ENCODE results near the gene OPCML. TPM values are rescaled to one million over a fixed set of nuclear protein-coding genes. Genes with fewer than 3 reads are reported as not detected.

OPCML gene
- total RNA-seq, 5 donors from 2014 or later (not counting 1 experiment from before 2014, with no cell fraction given), result not detected

- Histone ChIP-seq H3K36me3 (ENCODE audit: control insufficient read depth in 2 of 2, extremely low read depth in 1 of 2, insufficient read depth in 1 of 2, low read length in 1 of 2) (no peaks in the 10 kb centered on the region), H3K27ac (ENCODE audit: low read length) (no peak overlapping the region), H3K27me3 (replicated peaks in 1 of 2; ENCODE audit: control insufficient read depth in 2 of 2, extremely low read depth in 1 of 2, insufficient read depth in 2 of 2, low read length in 1 of 2) (no peaks in the 10 kb centered on the region), H3K9me3 (no peaks in the 10 kb centered on the region), H3K4me1 (ENCODE audit: control insufficient read depth in 1 of 2, extremely low read depth in 1 of 2, insufficient read depth in 2 of 2, low read length in 2 of 2) (no peaks in the 10 kb centered on the region), H3K4me3 (ENCODE audit: control insufficient read depth in 1 of 2, extremely low read depth in 1 of 2, low read length in 1 of 2) (no peak overlapping the region)
- no peaks in the 10 kb centered on the region for H3K36me3 Mint-ChIP-seq
- no peak overlapping the region for H3K4me3 Mint-ChIP-seq
- WGBS (ENCODE audit: insufficient coverage), result no CpG with 5 or more reads among the region's 2 CpGs
- H3K27ac Mint-ChIP-seq, result no peak overlapping the region
- ChIA-PET POLR2A (no interaction called here), CTCF (no interaction called here)
- peaks cover 3 to 24% (median 16%) of the 10 kb centered on the region in 3 donors for H3K9me3 Mint-ChIP-seq
- no peak for ATAC-seq (replicated peaks in 1 of 4)
- no peak for DNase-seq
- H3K4me1 Mint-ChIP-seq, result no peaks in the 10 kb centered on the region
- no peaks in the 10 kb centered on the region for H3K27me3 Mint-ChIP-seq
Observed at GRCh38 chr11:132620423-132620822, 911.9 kb downstream of the OPCML start.

DNA sequence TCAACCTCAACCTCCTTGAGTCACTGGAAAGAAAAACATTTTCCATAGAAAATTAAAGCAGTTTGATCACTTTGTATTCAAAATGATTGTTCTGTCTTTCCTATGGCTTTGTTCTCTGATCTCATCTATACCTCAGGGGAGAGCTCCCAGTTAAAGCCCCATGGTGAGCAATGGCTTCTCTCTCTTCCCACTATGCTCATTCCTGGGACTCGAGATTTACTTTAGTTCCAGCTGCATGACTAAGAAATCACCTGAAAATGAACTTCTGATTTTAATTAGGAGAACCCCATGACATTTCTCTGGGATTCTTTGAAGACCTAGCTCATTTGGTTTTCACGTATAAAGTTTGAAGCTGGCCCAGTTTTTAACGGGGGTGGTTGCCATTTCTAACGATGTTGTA, 921.5 kb downstream of the OPCML start:
- H3K9me3 Mint-ChIP-seq, result peaks cover 0 to 12% (median 0%) of the 10 kb centered on the region in 3 donors
- WGBS (ENCODE audit: insufficient coverage), result 80% methylated on average over 1 of the region's 4 CpGs
- H3K4me1 ChIP-seq (ENCODE audit: control insufficient read depth in 1 of 2, extremely low read depth in 1 of 2, insufficient read depth in 2 of 2, low read length in 2 of 2), result no peaks in the 10 kb centered on the region
- no peak overlapping the region for H3K27ac ChIP-seq (ENCODE audit: low read length)
- ChIA-PET CTCF (no interaction called here), POLR2A (no interaction called here)
- DNase-seq (no peak), ATAC-seq (replicated peaks in 1 of 4) (no peak)
- no peak overlapping the region for H3K4me3 Mint-ChIP-seq
- H3K36me3 Mint-ChIP-seq, result no peaks in the 10 kb centered on the region
- H3K27me3 ChIP-seq (replicated peaks in 1 of 2; ENCODE audit: control insufficient read depth in 2 of 2, extremely low read depth in 1 of 2, insufficient read depth in 2 of 2, low read length in 1 of 2), result no peaks in the 10 kb centered on the region
- no peak overlapping the region for H3K4me3 ChIP-seq (ENCODE audit: control insufficient read depth in 1 of 2, extremely low read depth in 1 of 2, low read length in 1 of 2)
- H3K36me3 ChIP-seq (ENCODE audit: control insufficient read depth in 2 of 2, extremely low read depth in 1 of 2, insufficient read depth in 1 of 2, low read length in 1 of 2), result no peaks in the 10 kb centered on the region
- no peaks in the 10 kb centered on the region for H3K27me3 Mint-ChIP-seq
- H3K9me3 ChIP-seq, result no peaks in the 10 kb centered on the region
- H3K27ac Mint-ChIP-seq, result no peak overlapping the region
- no peaks in the 10 kb centered on the region for H3K4me1 Mint-ChIP-seq

GRCh38 chr11:132610216-132610615, 922.1 kb downstream of the OPCML start:
- no peak overlapping the region for H3K4me3 Mint-ChIP-seq
- Histone ChIP-seq H3K36me3 (ENCODE audit: control insufficient read depth in 2 of 2, extremely low read depth in 1 of 2, insufficient read depth in 1 of 2, low read length in 1 of 2) (no peaks in the 10 kb centered on the region), H3K27me3 (replicated peaks in 1 of 2; ENCODE audit: control insufficient read depth in 2 of 2, extremely low read depth in 1 of 2, insufficient read depth in 2 of 2, low read length in 1 of 2) (no peaks in the 10 kb centered on the region), H3K9me3 (no peaks in the 10 kb centered on the region), H3K4me1 (ENCODE audit: control insufficient read depth in 1 of 2, extremely low read depth in 1 of 2, insufficient read depth in 2 of 2, low read length in 2 of 2) (no peaks in the 10 kb centered on the region), H3K4me3 (ENCODE audit: control insufficient read depth in 1 of 2, extremely low read depth in 1 of 2, low read length in 1 of 2) (no peak overlapping the region), H3K27ac (ENCODE audit: low read length) (no peak overlapping the region)
- no peaks in the 10 kb centered on the region for H3K36me3 Mint-ChIP-seq
- H3K4me1 Mint-ChIP-seq, result no peaks in the 10 kb centered on the region
- no peaks in the 10 kb centered on the region for H3K27me3 Mint-ChIP-seq
- ChIA-PET POLR2A (no interaction called here), CTCF (no interaction called here)
- H3K27ac Mint-ChIP-seq, result no peak overlapping the region
- no CpG with 5 or more reads among the region's 8 CpGs for WGBS (ENCODE audit: insufficient coverage)
- ATAC-seq (replicated peaks in 1 of 4) (no peak), DNase-seq (no peak)
- peaks cover 0 to 8% (median 0%) of the 10 kb centered on the region in 3 donors for H3K9me3 Mint-ChIP-seq

GRCh38 chr11:132607575-132607974, 924.7 kb downstream of the OPCML start:
- H3K9me3 Mint-ChIP-seq, result peaks cover 0 to 18% (median 0%) of the 10 kb centered on the region in 3 donors
- H3K27me3 Mint-ChIP-seq, result no peaks in the 10 kb centered on the region
- Histone ChIP-seq H3K4me3 (ENCODE audit: control insufficient read depth in 1 of 2, extremely low read depth in 1 of 2, low read length in 1 of 2) (no peak overlapping the region), H3K27ac (ENCODE audit: low read length) (no peak overlapping the region), H3K9me3 (no peaks in the 10 kb centered on the region), H3K27me3 (replicated peaks in 1 of 2; ENCODE audit: control insufficient read depth in 2 of 2, extremely low read depth in 1 of 2, insufficient read depth in 2 of 2, low read length in 1 of 2) (no peaks in the 10 kb centered on the region), H3K4me1 (ENCODE audit: control insufficient read depth in 1 of 2, extremely low read depth in 1 of 2, insufficient read depth in 2 of 2, low read length in 2 of 2) (no peaks in the 10 kb centered on the region), H3K36me3 (ENCODE audit: control insufficient read depth in 2 of 2, extremely low read depth in 1 of 2, insufficient read depth in 1 of 2, low read length in 1 of 2) (no peaks in the 10 kb centered on the region)
- ChIA-PET POLR2A (no interaction called here), CTCF (no interaction called here)
- WGBS (ENCODE audit: insufficient coverage), result no CpG with 5 or more reads among the region's 2 CpGs
- H3K27ac Mint-ChIP-seq, result no peak overlapping the region
- DNase-seq (no peak), ATAC-seq (replicated peaks in 1 of 4) (no peak)
- no peak overlapping the region for H3K4me3 Mint-ChIP-seq
- no peaks in the 10 kb centered on the region for H3K4me1 Mint-ChIP-seq
- H3K36me3 Mint-ChIP-seq, result no peaks in the 10 kb centered on the region

DNA sequence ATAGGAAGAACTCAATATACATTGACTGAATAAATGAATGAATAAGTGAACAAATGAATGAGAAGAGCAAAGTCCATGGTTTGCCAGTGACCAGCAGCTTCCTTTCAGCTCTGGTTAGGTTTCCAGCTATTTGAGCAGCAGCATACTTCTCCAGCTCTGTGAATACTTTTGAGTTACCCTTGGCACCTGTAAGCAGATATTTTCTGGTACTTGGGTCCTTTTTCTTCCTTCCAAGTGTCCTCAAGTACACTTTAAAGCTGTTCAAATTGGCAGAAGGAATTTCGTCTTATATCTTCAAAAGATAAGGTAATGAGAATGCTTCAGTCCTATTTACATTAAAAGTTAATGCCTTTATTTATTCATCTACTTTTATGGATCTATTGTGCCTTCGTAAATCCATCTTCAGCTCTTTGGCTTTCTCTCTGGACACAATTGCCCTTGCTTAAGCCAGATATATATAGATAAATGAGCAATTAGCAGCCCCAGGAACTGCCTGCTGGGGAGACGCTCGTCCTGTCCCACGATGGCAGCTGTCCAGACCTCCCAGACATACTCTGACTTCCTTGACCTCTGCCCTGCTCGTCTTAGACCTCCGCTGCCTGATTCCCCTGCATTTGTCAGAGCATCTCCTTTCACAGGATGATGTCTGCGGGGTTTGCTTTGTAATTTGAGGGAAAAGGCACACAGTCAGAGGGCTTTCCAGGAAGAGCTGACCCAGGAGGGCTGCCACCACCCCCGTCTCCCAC, 926.3 kb downstream of the OPCML start:
- Histone ChIP-seq H3K4me3 (ENCODE audit: control insufficient read depth in 1 of 2, extremely low read depth in 1 of 2, low read length in 1 of 2) (no peak overlapping the region), H3K36me3 (ENCODE audit: control insufficient read depth in 2 of 2, extremely low read depth in 1 of 2, insufficient read depth in 1 of 2, low read length in 1 of 2) (no peaks in the 10 kb centered on the region), H3K27ac (ENCODE audit: low read length) (no peak overlapping the region), H3K4me1 (ENCODE audit: control insufficient read depth in 1 of 2, extremely low read depth in 1 of 2, insufficient read depth in 2 of 2, low read length in 2 of 2) (no peaks in the 10 kb centered on the region), H3K27me3 (replicated peaks in 1 of 2; ENCODE audit: control insufficient read depth in 2 of 2, extremely low read depth in 1 of 2, insufficient read depth in 2 of 2, low read length in 1 of 2) (peaks cover 0 to 2% of the 10 kb centered on the region in 2 experiments), H3K9me3 (no peaks in the 10 kb centered on the region)
- Mint-ChIP-seq H3K4me1 (no peaks in the 10 kb centered on the region), H3K4me3 (no peak overlapping the region), H3K9me3 (peaks cover 0 to 18% (median 0%) of the 10 kb centered on the region in 3 donors), H3K36me3 (no peaks in the 10 kb centered on the region), H3K27me3 (no peaks in the 10 kb centered on the region), H3K27ac (no peak overlapping the region)
- ATAC-seq (replicated peaks in 1 of 4) (no peak), DNase-seq (no peak)
- ChIA-PET POLR2A (interaction anchor here in 1 of 2 donors (0.6 kb wide), 1 partner anchor 9 kb away, joined by 3 read pairs; no protein-coding TSS in a partner anchor), CTCF (no interaction called here)
- WGBS (ENCODE audit: insufficient coverage), result 67% methylated on average over 4 of the region's 9 CpGs

- H3K4me3 ChIP-seq (ENCODE audit: control insufficient read depth in 1 of 2, extremely low read depth in 1 of 2, low read length in 1 of 2), result no peak overlapping the region
- WGBS (ENCODE audit: insufficient coverage), result 100% methylated on average over 1 of the region's 2 CpGs
- no peaks in the 10 kb centered on the region for H3K4me1 ChIP-seq (ENCODE audit: control insufficient read depth in 1 of 2, extremely low read depth in 1 of 2, insufficient read depth in 2 of 2, low read length in 2 of 2)
- H3K36me3 ChIP-seq (ENCODE audit: control insufficient read depth in 2 of 2, extremely low read depth in 1 of 2, insufficient read depth in 1 of 2, low read length in 1 of 2), result no peaks in the 10 kb centered on the region
- peaks cover 0 to 2% of the 10 kb centered on the region in 2 experiments for H3K27me3 ChIP-seq (replicated peaks in 1 of 2; ENCODE audit: control insufficient read depth in 2 of 2, extremely low read depth in 1 of 2, insufficient read depth in 2 of 2, low read length in 1 of 2)
- H3K9me3 ChIP-seq, result no peaks in the 10 kb centered on the region
- Mint-ChIP-seq H3K4me3 (no peak overlapping the region), H3K36me3 (no peaks in the 10 kb centered on the region), H3K4me1 (no peaks in the 10 kb centered on the region), H3K27me3 (no peaks in the 10 kb centered on the region), H3K27ac (no peak overlapping the region), H3K9me3 (peaks cover 0 to 14% (median 0%) of the 10 kb centered on the region in 3 donors)
- no peak overlapping the region for H3K27ac ChIP-seq (ENCODE audit: low read length)
- ChIA-PET POLR2A (no interaction called here), CTCF (no interaction called here)
- ATAC-seq (replicated peaks in 1 of 4) (no peak), DNase-seq (no peak)
Observed at GRCh38 chr11:132604431-132604830, 927.9 kb downstream of the OPCML start.
